ENCODE measurements around the gene SGPP2. TPM values are rescaled to one million over a fixed set of nuclear protein-coding genes. Genes with fewer than 3 reads are reported as not detected.

Gene SGPP2
- total RNA-seq, 1 donor from 2014 or later = 0.25 TPM

GRCh38 chr2:222485367-222486211, 61.2 kb downstream of the SGPP2 start:
- H3K36me3 Mint-ChIP-seq = no peaks in the 10 kb centered on the region
- H3K27me3 Mint-ChIP-seq (ENCODE audit: low read depth) = peaks cover 26% of the 10 kb centered on the region
- no peak overlapping the region for H3K27ac Mint-ChIP-seq
- no peak overlapping the region for H3K4me3 Mint-ChIP-seq
- DNase-seq (ENCODE audit: low spot score in 2 of 2, unreplicated experiment in 2 of 2) = no peak
- H3K4me1 Mint-ChIP-seq = peaks cover 23% of the 10 kb centered on the region
- H3K9me3 Mint-ChIP-seq = no peaks in the 10 kb centered on the region
- TF ChIP-seq CTCF (IDR thresholded peaks at IDR 0.05; ENCODE audit: unreplicated experiment) = no peak

GRCh38 chr2:222490131-222490530, 65.8 kb downstream of the SGPP2 start:
- peaks cover 16% of the 10 kb centered on the region for H3K4me1 Mint-ChIP-seq
- peaks cover 15% of the 10 kb centered on the region for H3K9me3 Mint-ChIP-seq
- TF ChIP-seq CTCF (IDR thresholded peaks at IDR 0.05; ENCODE audit: unreplicated experiment) = no peak
- H3K27me3 Mint-ChIP-seq (ENCODE audit: low read depth) = peaks cover 2% of the 10 kb centered on the region
- H3K4me3 Mint-ChIP-seq = no peak overlapping the region
- H3K36me3 Mint-ChIP-seq = peaks cover 2% of the 10 kb centered on the region
- no peak for DNase-seq (ENCODE audit: low spot score in 2 of 2, unreplicated experiment in 2 of 2)
- no peak overlapping the region for H3K27ac Mint-ChIP-seq

GRCh38 chr2:222492683-222493082, 68.3 kb downstream of the SGPP2 start:
- no peaks in the 10 kb centered on the region for H3K27me3 Mint-ChIP-seq (ENCODE audit: low read depth)
- DNase-seq (ENCODE audit: low spot score in 2 of 2, unreplicated experiment in 2 of 2) = no peak
- peaks cover 15% of the 10 kb centered on the region for H3K9me3 Mint-ChIP-seq

GRCh38 chr2:222494104-222494739, 69.9 kb downstream of the SGPP2 start:
- Mint-ChIP-seq H3K27ac (peak overlapping the region; percentile 66), H3K27me3 (ENCODE audit: low read depth) (no peaks in the 10 kb centered on the region), H3K4me1 (peaks cover 20% of the 10 kb centered on the region), H3K4me3 (no peak overlapping the region), H3K9me3 (peaks cover 15% of the 10 kb centered on the region), H3K36me3 (peaks cover 2% of the 10 kb centered on the region)
- DNase-seq (ENCODE audit: low spot score in 2 of 2, unreplicated experiment in 2 of 2) = no peak
- no peak for TF ChIP-seq CTCF (IDR thresholded peaks at IDR 0.05; ENCODE audit: unreplicated experiment)

More at GRCh38 chr2:222492683-222493082, 68.3 kb downstream of the SGPP2 start:
- Mint-ChIP-seq H3K27ac (no peak overlapping the region), H3K4me3 (no peak overlapping the region), H3K4me1 (peaks cover 19% of the 10 kb centered on the region), H3K36me3 (peaks cover 2% of the 10 kb centered on the region)
- TF ChIP-seq CTCF (IDR thresholded peaks at IDR 0.05; ENCODE audit: unreplicated experiment) = no peak

GRCh38 chr2:222495388-222495787, 71.0 kb downstream of the SGPP2 start:
- peaks cover 2% of the 10 kb centered on the region for H3K36me3 Mint-ChIP-seq
- TF ChIP-seq CTCF (IDR thresholded peaks at IDR 0.05; ENCODE audit: unreplicated experiment) = no peak
- H3K27me3 Mint-ChIP-seq (ENCODE audit: low read depth) = no peaks in the 10 kb centered on the region
- H3K4me3 Mint-ChIP-seq = no peak overlapping the region
- DNase-seq (ENCODE audit: low spot score in 2 of 2, unreplicated experiment in 2 of 2) = no peak
- peaks cover 21% of the 10 kb centered on the region for H3K4me1 Mint-ChIP-seq
- peaks cover 15% of the 10 kb centered on the region for H3K9me3 Mint-ChIP-seq
- H3K27ac Mint-ChIP-seq = peak overlapping the region; percentile 14

Data from mesothelial cell of epicardium (in vitro differentiated cells).